Right atrium auricular region (tissue), 2 donors: ENCODE data around the gene SMAD1. TPM values are rescaled to one million over a fixed set of nuclear protein-coding genes. Genes with fewer than 3 reads are reported as not detected.

Experiments
- DNase-seq: peaks from one replicate; pipeline ENCODE4 v3.0.0-alpha.2; 2019; ENCODE audit warnings: low spot score
- H3K27ac ChIP-seq, 2 donors: fragments of 200-600 bp; sonication (generic); 1 replicate in 1 of 2; 2 replicates in 1 of 2; pipeline ENCODE4 v1.5.1; 2016 to 2019
- H3K27me3 ChIP-seq, 2 donors: fragments of 200-600 bp; sonication (generic); one replicate each; pipeline versions ENCODE4 v1.5.1 to v1.6.0; 2017 to 2019
- H3K36me3 ChIP-seq: fragments of 200-600 bp; sonication (generic); one replicate; pipeline ENCODE4 v1.5.1; 2016
- H3K4me1 ChIP-seq, 2 donors: fragments of 200-600 bp; sonication (generic); one replicate each; pipeline versions ENCODE4 v1.5.1 to v1.6.0; 2017 to 2019
- H3K4me3 ChIP-seq, 2 donors: fragments of 200-600 bp; sonication (generic); 1 replicate in 1 of 2; 2 replicates in 1 of 2; pipeline ENCODE4 v1.5.1; 2017 to 2019; ENCODE audit warnings: mild to moderate bottlenecking in 1 of 2, moderate library complexity in 1 of 2
- H3K9me3 ChIP-seq, 2 donors: fragments of 200-600 bp; sonication (generic); one replicate each; pipeline ENCODE4 v1.5.1; 2019
- total RNA-seq, 2 donors: library from RNA; depleted of rRNA; stranded (reverse); fragments of >200 nt; gene quantifications; one replicate each; pipeline ENCODE4 v1.1.0, GENCODE V29; 2016
- TF ChIP-seq, protein P1 (sequence below), 2 donors: fragments of 200-600 bp; sonication (generic); IDR thresholded peaks; one replicate each; pipeline ENCODE4 v1.5.1; 2019; ENCODE audit warnings: antibody characterized with exemption in 2 of 2

Gene SMAD1
- total RNA-seq, 2 donors from 2014 or later, result 12.5 to 13.9 TPM

DNA sequence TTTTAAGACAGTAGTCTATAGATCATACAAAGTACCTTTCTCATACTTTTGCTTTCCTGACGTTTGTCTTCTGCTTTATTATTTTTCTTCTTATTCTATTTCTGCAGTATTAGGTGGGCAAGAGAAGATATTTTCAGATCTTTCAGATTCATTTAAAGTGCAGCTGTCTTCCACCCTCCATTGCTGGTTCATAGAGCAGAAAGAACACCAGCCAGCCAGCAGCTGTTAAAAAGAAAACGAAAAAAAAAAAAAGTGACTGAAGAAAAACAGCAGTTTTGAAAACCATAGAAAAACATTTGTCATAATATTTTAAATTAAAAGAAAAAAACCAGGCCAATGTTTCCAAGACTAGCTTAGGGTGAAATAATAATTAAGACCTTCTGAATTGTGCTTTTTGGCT, 42.9 kb downstream of the SMAD1 start:
- Histone ChIP-seq H3K9me3 (no peaks in the 10 kb centered on the region), H3K27ac (peak overlapping the region; percentile 15 to 40), H3K27me3 (no peaks in the 10 kb centered on the region), H3K36me3 (no peaks in the 10 kb centered on the region), H3K4me1 (peaks cover 0 to 19% of the 10 kb centered on the region in 2 donors), H3K4me3 (no peak overlapping the region)
- TF ChIP-seq, protein P1, sequence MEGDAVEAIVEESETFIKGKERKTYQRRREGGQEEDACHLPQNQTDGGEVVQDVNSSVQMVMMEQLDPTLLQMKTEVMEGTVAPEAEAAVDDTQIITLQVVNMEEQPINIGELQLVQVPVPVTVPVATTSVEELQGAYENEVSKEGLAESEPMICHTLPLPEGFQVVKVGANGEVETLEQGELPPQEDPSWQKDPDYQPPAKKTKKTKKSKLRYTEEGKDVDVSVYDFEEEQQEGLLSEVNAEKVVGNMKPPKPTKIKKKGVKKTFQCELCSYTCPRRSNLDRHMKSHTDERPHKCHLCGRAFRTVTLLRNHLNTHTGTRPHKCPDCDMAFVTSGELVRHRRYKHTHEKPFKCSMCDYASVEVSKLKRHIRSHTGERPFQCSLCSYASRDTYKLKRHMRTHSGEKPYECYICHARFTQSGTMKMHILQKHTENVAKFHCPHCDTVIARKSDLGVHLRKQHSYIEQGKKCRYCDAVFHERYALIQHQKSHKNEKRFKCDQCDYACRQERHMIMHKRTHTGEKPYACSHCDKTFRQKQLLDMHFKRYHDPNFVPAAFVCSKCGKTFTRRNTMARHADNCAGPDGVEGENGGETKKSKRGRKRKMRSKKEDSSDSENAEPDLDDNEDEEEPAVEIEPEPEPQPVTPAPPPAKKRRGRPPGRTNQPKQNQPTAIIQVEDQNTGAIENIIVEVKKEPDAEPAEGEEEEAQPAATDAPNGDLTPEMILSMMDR (IDR thresholded peaks at IDR 0.05), result no peak
- no peak for DNase-seq

GRCh38 chr4:145525291-145525740, 43.7 kb downstream of the SMAD1 start:
- peak overlapping the region; percentile 15 to 40 for H3K27ac ChIP-seq
- peaks cover 0 to 19% of the 10 kb centered on the region in 2 donors for H3K4me1 ChIP-seq
- no peak overlapping the region for H3K4me3 ChIP-seq
- H3K9me3 ChIP-seq, result no peaks in the 10 kb centered on the region
- no peak for DNase-seq
- no peaks in the 10 kb centered on the region for H3K27me3 ChIP-seq
- no peaks in the 10 kb centered on the region for H3K36me3 ChIP-seq
- TF ChIP-seq, protein P1 (IDR thresholded peaks at IDR 0.05), result no peak

GRCh38 chr4:145527773-145528172, 46.1 kb downstream of the SMAD1 start:
- Histone ChIP-seq H3K9me3 (no peaks in the 10 kb centered on the region), H3K27ac (no peak overlapping the region), H3K4me1 (peaks cover 0 to 31% of the 10 kb centered on the region in 2 donors), H3K4me3 (no peak overlapping the region), H3K36me3 (no peaks in the 10 kb centered on the region), H3K27me3 (no peaks in the 10 kb centered on the region)
- TF ChIP-seq, protein P1 (IDR thresholded peaks at IDR 0.05), result no peak
- DNase-seq, result no peak

DNA sequence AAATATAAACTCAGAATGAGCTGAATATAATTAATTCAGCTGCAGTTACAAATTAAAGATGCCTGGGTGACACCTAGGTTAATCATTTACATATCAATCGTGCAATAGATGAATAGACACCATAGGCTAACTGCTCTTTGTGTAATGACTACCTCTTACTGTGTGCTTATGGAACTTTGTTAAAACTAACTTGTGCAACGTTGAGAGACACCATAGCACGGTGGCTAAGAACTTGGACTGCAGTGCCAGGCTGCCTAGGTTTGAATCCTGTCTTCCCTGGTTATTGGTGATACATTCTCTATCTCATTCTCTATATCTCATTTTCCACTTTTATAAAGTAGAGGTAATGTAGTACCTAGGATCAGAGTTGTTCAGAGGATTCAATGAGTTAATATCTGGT, 46.9 kb downstream of the SMAD1 start:
- DNase-seq, result no peak
- no peak overlapping the region for H3K27ac ChIP-seq
- TF ChIP-seq, protein P1 (IDR thresholded peaks at IDR 0.05), result no peak
- H3K9me3 ChIP-seq, result no peaks in the 10 kb centered on the region
- no peak overlapping the region for H3K4me3 ChIP-seq
- H3K36me3 ChIP-seq, result no peaks in the 10 kb centered on the region
- H3K4me1 ChIP-seq, result peaks cover 0 to 29% of the 10 kb centered on the region in 2 donors
- no peaks in the 10 kb centered on the region for H3K27me3 ChIP-seq

GRCh38 chr4:145530189-145530588, 48.5 kb downstream of the SMAD1 start:
- no peak overlapping the region for H3K27ac ChIP-seq
- no peaks in the 10 kb centered on the region for H3K9me3 ChIP-seq
- no peak for DNase-seq
- no peaks in the 10 kb centered on the region for H3K27me3 ChIP-seq
- peaks cover 0 to 23% of the 10 kb centered on the region in 2 donors for H3K4me1 ChIP-seq
- TF ChIP-seq, protein P1 (IDR thresholded peaks at IDR 0.05), result no peak
- H3K36me3 ChIP-seq, result no peaks in the 10 kb centered on the region
- no peak overlapping the region for H3K4me3 ChIP-seq

GRCh38 chr4:145530662-145531061, 49.0 kb downstream of the SMAD1 start:
- TF ChIP-seq, protein P1 (IDR thresholded peaks at IDR 0.05), result no peak
- no peak overlapping the region for H3K27ac ChIP-seq

More at GRCh38 chr4:145530662-145531061, 49.0 kb downstream of the SMAD1 start:
- Histone ChIP-seq H3K4me1 (peaks cover 0 to 18% of the 10 kb centered on the region in 2 donors), H3K4me3 (no peak overlapping the region), H3K36me3 (no peaks in the 10 kb centered on the region), H3K9me3 (no peaks in the 10 kb centered on the region), H3K27me3 (no peaks in the 10 kb centered on the region)
- no peak for DNase-seq
